ENCODE results near the gene UBA1. TPM values are rescaled to one million over a fixed set of nuclear protein-coding genes. Genes with fewer than 3 reads are reported as not detected.

UBA1 gene
- total RNA-seq, 1 donor from 2014 or later, result 170 TPM

- no peak overlapping the region for H3K4me3 ChIP-seq (ENCODE audit: low read depth, low read length)
- no peak for DNase-seq (ENCODE audit: low read depth)
- peaks cover 2% of the 10 kb centered on the region for H3K27me3 ChIP-seq (ENCODE audit: control insufficient read depth, insufficient read depth, low read length)
- H3K36me3 ChIP-seq (ENCODE audit: control insufficient read depth, insufficient read depth, low read length), result no peaks in the 10 kb centered on the region
- no peak for TF ChIP-seq CTCF (IDR thresholded peaks at IDR 0.05; ENCODE audit: insufficient read depth, low read length, poor library complexity, severe bottlenecking)
These were observed 12.3 kb upstream of the UBA1 start for GRCh38 chrX:47181301-47181700.

GRCh38 chrX:47182106-47182700, 11.4 kb upstream of the UBA1 start:
- no peak for DNase-seq (ENCODE audit: low read depth)
- Histone ChIP-seq H3K27me3 (ENCODE audit: control insufficient read depth, insufficient read depth, low read length) (peaks cover 2% of the 10 kb centered on the region), H3K36me3 (ENCODE audit: control insufficient read depth, insufficient read depth, low read length) (no peaks in the 10 kb centered on the region), H3K4me3 (ENCODE audit: low read depth, low read length) (no peak overlapping the region)
- no peak for TF ChIP-seq CTCF (IDR thresholded peaks at IDR 0.05; ENCODE audit: insufficient read depth, low read length, poor library complexity, severe bottlenecking)

GRCh38 chrX:47184486-47184885, 9.1 kb upstream of the UBA1 start:
- Histone ChIP-seq H3K4me3 (ENCODE audit: low read depth, low read length) (no peak overlapping the region), H3K27me3 (ENCODE audit: control insufficient read depth, insufficient read depth, low read length) (peaks cover 2% of the 10 kb centered on the region), H3K36me3 (ENCODE audit: control insufficient read depth, insufficient read depth, low read length) (no peaks in the 10 kb centered on the region)
- no peak for TF ChIP-seq CTCF (IDR thresholded peaks at IDR 0.05; ENCODE audit: insufficient read depth, low read length, poor library complexity, severe bottlenecking)
- DNase-seq (ENCODE audit: low read depth), result no peak

GRCh38 chrX:47185241-47185640, 8.4 kb upstream of the UBA1 start:
- TF ChIP-seq CTCF (IDR thresholded peaks at IDR 0.05; ENCODE audit: insufficient read depth, low read length, poor library complexity, severe bottlenecking), result no peak
- no peak overlapping the region for H3K4me3 ChIP-seq (ENCODE audit: low read depth, low read length)
- H3K27me3 ChIP-seq (ENCODE audit: control insufficient read depth, insufficient read depth, low read length), result peaks cover 2% of the 10 kb centered on the region
- DNase-seq (ENCODE audit: low read depth), result no peak
- no peaks in the 10 kb centered on the region for H3K36me3 ChIP-seq (ENCODE audit: control insufficient read depth, insufficient read depth, low read length)

GRCh38 chrX:47186096-47186740, 7.4 kb upstream of the UBA1 start:
- H3K27me3 ChIP-seq (ENCODE audit: control insufficient read depth, insufficient read depth, low read length), result peaks cover 2% of the 10 kb centered on the region
- TF ChIP-seq CTCF (IDR thresholded peaks at IDR 0.05; ENCODE audit: insufficient read depth, low read length, poor library complexity, severe bottlenecking), result no peak
- no peak for DNase-seq (ENCODE audit: low read depth)
- no peak overlapping the region for H3K4me3 ChIP-seq (ENCODE audit: low read depth, low read length)
- no peaks in the 10 kb centered on the region for H3K36me3 ChIP-seq (ENCODE audit: control insufficient read depth, insufficient read depth, low read length)
